NCI-H446 (cell line): ENCODE results near the gene F10.

ENCODE experiments used
- DNase-seq, 2 experiments: peaks; one replicate each; lab custom pipeline; 2025; lab: John Stamatoyannopoulos, UW

The F10 gene

DNA sequence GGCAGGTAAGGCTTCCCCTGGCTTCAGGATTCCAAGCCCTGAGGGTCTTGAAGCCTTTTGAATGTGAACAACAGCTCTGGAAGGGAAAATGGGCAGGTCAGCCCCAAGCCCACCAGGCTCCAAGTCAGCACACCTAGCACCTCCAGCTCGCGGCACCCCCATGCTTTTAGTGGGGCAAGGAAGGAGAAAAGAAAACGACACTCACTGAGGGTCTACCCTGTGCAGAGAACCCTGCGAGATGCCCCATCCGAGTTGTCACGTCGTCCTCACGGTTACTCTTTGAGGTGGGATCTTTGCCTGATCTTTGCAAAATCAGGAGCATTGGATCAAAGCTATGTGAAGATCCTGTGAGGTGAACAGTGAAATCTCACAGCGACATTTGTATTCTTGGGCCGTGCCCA, 5.7 kb upstream of the F10 start:
- no peak for DNase-seq

DNA sequence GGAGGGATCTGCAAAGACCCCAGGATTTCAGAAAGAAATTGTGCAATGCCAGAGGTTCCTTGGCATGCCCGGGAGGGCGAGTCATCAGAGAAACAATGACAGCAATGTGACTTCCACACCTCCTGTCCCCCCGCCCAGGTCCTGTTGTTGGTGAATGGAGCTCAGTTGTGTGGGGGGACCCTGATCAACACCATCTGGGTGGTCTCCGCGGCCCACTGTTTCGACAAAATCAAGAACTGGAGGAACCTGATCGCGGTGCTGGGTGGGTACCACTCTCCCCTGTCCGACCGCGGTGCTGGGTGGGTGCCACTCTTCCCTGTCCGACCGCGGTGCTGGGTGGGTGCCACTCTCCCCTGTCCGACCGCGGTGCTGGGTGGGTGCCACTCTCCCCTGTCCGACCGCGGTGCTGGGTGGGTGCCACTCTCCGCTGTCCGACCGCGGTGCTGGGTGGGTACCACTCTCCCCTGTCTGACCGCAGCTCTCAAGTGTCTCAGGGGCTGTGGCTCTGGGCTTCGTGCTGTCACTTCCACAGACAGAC, 5.2 kb upstream of the F10 start:
- DNase-seq, result no peak

GRCh38 chr13:113117911-113118260, 4.7 kb upstream of the F10 start:
- DNase-seq, result no peak

GRCh38 chr13:113118261-113119021, 4.2 kb upstream of the F10 start:
- no peak for DNase-seq

DNA sequence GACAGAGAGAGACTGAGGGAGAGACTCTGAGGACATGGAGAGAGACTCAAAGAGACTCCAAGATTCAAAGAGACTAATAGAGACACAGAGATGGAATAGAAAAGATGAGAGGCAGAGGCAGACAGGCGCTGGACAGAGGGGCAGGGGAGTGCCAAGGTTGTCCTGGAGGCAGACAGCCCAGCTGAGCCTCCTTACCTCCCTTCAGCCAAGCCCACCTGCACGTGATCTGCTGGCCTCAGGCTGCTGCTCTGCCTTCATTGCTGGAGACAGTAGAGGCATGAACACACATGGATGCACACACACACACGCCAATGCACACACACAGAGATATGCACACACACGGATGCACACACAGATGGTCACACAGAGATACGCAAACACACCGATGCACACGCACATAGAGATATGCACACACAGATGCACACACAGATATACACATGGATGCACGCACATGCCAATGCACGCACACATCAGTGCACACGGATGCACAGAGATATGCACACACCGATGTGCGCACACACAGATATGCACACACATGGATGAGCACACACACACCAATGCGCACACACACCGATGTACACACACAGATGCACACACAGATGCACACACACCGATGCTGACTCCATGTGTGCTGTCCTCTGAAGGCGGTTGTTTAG, 3.3 kb upstream of the F10 start:
- no peak for DNase-seq

GRCh38 chr13:113119822-113120189, 2.8 kb upstream of the F10 start:
- DNase-seq, result no peak

GRCh38 chr13:113120300-113121182, 2.1 kb upstream of the F10 start:
- no peak for DNase-seq

DNA sequence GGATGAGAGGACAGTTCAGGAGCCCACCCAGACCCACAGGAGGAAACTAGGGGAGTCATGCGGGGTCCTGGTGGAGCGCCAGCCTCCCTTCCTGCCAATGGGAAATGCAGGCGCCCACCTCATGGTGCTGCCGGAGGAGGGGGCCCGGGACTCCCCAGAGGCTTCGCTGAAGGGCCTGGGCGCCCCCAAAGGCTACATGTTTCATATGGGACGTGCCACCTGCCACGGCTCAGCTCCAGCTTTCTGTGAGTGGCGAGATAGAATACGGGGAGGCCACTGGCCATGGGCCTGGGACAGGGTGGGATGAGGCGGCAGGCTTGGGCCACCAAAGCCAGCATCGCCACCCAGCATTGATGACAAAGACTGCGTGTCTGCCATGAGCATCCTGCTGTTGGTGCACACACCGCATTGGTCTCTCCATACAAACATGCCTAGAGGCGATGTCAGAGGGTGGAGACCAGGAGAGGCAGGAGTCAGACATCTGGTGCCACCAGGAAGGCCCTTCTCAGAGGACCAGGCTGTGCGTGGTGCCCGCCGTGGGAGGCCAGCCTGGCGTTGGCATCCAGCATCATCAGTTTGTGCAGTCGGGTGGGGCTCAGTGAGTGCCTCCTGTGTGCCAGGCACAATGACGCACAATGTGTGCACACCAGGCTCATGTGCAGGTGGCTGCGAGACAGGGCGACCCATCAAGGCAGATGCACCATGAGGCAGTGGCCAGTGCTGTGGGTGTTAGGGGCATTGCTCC, 1.2 kb upstream of the F10 start:
- no peak for DNase-seq

- no peak for DNase-seq
These were observed 599 bp upstream of the F10 start for GRCh38 chr13:113121928-113122471.

DNA sequence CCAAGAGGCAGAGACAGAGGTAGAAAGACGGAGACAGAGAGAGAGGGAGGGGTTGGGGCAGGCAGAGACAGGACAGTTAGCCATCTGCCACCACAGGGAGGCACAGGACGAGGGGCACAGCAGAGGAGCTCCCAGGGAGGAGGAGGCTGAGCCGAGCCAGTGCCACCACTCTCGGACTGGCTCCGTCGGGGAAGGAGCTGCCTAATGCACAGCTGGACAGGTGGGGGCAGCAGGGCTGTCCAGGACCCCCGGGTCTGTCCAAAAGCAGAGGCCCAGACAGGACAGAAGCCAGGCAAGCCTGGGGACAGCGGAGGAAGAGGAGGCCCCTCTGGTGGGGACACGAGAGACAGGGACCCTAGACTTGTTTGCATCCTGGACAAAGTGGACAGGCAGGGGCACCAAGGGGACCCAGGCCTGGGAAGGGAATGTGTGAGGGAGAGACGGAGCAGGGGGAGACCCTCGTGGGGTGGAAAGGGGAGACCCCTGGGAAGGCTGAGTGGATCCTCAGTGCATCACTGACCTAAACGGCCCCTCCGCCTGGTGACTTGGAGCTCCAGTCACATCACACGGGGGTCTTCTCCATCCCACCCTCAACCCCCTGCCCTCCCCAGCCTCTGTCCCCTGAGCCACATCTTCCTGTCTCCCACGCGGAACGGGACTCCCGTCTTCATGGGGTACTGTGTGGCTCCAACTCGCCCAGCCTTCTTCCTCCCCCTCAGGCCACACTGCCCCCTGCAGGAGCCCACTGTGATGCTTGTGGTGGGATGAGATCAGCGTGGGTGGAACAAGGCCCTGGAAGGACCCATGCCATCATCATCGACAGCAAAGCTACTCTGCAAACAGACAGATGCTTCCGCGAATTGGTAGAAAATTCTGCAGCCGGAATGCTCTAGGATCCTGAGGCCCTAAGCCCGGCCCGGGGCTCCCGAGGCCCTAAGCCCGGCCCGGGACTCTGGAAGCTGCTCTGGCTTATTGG, 915 bp downstream of the F10 start:
- no peak for DNase-seq

DNA sequence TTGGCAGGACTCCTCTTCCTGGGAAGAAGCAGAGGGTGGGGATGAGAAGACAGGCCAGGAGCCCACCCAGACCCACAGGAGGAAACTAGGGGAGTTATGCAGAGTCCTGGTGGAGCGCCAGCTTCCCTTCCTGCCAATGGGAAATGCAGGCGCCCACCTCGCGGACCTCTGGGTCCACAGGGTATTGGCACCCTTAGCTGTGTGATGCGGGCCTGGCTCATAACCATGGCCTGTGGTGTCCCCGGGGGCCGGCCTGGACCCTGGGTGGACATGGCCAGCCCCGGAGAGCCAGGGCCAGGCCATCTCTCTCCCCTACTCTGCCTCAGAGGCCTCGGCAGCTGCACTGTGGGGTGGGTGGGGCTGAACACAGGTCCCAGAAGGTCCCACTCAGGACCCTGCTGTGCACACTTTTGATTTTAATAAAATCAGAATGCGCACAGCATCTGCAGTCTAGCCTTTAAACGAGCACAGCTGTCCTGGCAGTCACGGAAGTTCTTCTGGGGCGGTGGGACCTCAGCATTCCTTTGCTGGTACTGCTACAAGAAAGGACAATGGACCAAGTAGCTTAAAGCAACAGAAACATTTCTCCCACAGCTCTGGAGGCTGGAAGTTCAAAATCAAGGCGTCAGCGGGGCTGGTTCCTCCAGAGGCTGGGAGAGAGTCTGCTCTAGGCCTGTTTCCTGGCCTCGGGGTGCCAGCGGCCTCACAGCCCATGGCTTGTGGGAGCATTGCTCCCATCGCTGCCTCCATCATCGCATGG, 1.8 kb downstream of the F10 start:
- DNase-seq, result no peak

DNA sequence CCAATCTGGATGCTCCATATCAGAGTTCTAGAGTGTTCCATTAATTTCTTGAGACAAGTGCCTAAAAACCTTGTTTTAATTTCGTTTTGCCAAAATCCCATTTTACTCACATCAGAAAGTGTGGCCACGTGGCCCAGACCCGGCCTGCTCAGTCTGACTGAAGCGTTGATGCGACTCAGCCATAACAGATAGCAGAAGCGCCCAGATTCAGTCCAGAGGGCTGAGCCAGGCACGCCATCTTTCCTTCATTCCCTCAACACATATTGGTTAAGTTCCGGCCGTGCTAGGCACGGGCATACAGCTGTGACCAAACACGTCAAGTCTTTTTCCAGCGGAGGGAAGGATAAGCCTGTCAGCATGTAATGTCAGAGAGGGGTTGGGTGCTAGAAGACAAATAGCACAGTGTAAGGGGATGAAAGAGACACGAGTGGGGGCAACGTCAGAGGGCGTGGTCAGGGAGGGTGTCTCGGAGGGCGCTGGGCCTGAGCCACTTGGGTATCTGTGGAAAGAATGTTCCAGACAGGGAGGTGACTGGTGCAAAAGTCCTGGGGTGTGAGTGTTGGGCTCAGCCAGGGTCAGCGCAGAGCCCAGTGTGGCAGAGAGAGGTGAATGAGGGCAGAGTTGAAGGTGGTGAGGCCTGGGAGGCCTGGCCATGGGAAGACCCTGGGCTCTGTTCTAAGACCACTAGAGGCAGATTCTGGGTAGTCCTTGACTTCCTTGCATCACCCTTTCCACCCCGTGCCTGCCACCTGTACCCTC, 3.1 kb downstream of the F10 start:
- DNase-seq, result no peak

- no peak for DNase-seq
These were observed 3.9 kb downstream of the F10 start for GRCh38 chr13:113126265-113127150.

DNA sequence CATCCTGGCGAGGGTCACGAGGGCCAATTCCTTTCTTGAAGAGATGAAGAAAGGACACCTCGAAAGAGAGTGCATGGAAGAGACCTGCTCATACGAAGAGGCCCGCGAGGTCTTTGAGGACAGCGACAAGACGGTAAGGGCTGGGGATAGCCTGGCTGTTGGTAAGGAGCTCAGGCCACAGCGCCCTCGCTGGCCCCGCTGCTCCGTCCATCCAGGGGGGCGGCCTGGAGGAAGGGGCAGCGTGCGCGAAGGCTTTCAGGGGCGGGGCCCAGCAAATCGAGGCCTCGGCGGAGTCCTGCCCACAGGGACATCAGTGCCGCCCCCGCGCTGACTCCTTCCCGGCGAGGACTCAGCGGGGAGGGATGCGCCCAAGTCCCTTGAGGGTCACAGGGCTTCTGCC, 6.9 kb downstream of the F10 start:
- DNase-seq, result no peak

DNA sequence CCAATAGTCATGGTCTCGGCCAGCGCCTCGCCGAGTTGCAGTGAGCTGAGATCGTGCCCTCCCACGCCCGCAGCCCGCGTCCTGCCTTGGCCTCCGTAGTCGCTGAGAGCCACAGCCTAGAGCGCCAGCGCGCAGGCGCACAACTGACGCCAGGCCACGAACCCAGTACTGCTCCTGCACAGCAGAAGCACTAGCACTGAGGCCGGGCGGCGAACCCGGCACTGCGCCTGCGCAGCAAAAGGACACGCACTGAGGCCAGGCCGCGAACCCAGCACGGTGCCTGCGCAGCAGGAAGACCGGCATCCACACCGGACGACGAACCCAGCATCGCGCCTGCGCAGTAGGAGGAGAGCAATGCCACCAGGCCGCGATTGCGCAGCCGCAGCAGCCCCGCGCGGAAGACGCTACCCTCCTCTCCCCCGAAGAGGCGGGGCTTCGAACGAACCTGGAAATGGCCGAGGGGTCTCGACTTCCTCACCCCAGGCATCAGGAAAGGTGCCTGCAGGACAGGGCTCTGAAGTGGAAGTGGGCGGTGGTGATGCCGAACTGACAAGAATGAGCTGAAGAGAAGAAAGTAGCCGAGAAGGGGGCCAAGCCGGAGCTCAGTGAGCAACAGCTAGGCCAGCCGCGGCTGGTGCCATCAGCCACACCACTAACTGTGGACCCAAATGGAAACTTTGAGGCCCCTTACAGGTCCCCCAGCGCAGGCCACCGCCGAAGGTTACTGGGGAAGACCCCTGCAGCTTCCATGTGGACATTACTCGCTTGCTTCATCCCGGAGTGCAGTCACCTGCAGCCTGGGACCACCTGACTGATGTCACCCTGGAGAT, 7.5 kb downstream of the F10 start:
- no peak for DNase-seq

GRCh38 chr13:113135281-113135760, 12.7 kb downstream of the F10 start:
- DNase-seq, result no peak
